ENCODE data around the gene EDARADD.
"Not testable (repeated sequence)": the region's sequence is repeated elsewhere in the genome, so short reads cannot be mapped to it uniquely, and the experiment has no call there.

EDARADD gene

GRCh38 chr1:236458996-236459395, 64.9 kb downstream of the EDARADD start:
- Histone ChIP-seq H3K9ac (ENCODE audit: low read length) (no peak overlapping the region), H2BK12ac (ENCODE audit: low read length) (no peak overlapping the region), H2AFZ (ENCODE audit: insufficient read depth, low read length, poor library complexity) (no peak overlapping the region), H4K12ac (ENCODE audit: low read depth, low read length) (no peak overlapping the region), H3K4me1 (ENCODE audit: control insufficient read depth in 1 of 2, insufficient read depth in 2 of 2, low read length in 2 of 2) (no peaks in the 10 kb centered on the region), H2AK5ac (ENCODE audit: low read length) (no peak overlapping the region), H3K27me3 (ENCODE audit: insufficient read depth, low read length) (no peaks in the 10 kb centered on the region), H3K9me3 (ENCODE audit: insufficient read depth, low read depth, low read length) (no peaks in the 10 kb centered on the region), H3K4me2 (ENCODE audit: low read length) (no peak overlapping the region), H2BK120ac (ENCODE audit: insufficient read depth, low read length, poor library complexity) (no peak overlapping the region), H3K14ac (ENCODE audit: low read length) (no peak overlapping the region), H3K79me2 (ENCODE audit: control insufficient read depth, insufficient read depth, low read length, poor library complexity) (no peaks in the 10 kb centered on the region), H3K4ac (ENCODE audit: low read depth, low read length) (no peak overlapping the region), H3K4me3 (ENCODE audit: low read depth, low read length) (no peak overlapping the region), H3K79me1 (ENCODE audit: low read length) (no peaks in the 10 kb centered on the region), H3K27ac (ENCODE audit: low read depth, low read length) (no peak overlapping the region), H3K23ac (ENCODE audit: low read length) (no peak overlapping the region), H4K91ac (ENCODE audit: low read depth, low read length) (no peak overlapping the region), H2BK5ac (ENCODE audit: low read depth, low read length, poor library complexity) (no peak overlapping the region), H3K18ac (ENCODE audit: low read length) (no peak overlapping the region), H4K8ac (ENCODE audit: low read depth, low read length) (no peak overlapping the region), H3K36me3 (ENCODE audit: control insufficient read depth in 1 of 2, insufficient read depth in 2 of 2, low read length in 2 of 2) (no peaks in the 10 kb centered on the region)
- WGBS (ENCODE audit: extremely low coverage, insufficient coverage, insufficient read length), result no CpG with 5 or more reads among the region's 4 CpGs
- DNase-seq, result no peak

DNA sequence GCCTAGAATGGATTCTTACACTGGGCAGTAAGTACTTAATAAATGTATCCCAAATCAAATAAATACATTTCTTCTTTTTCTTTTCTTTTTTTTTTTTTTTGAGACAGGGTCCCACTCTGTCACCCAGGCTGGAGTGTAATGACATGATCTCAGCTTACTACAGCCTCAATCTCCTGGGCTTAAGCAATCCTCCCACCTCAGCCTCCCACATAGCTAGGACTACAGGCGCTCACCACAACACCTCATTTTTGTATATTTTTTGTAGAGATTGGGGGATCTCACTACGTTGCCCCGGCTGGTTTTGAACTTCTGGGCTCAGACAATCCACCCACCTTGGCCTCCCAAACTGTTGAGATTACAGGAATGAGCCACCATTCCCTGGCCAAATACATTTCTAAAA, 66.0 kb downstream of the EDARADD start:
- Histone ChIP-seq H2BK12ac (ENCODE audit: low read length) (no peak overlapping the region), H3K79me2 (ENCODE audit: control insufficient read depth, insufficient read depth, low read length, poor library complexity) (no peaks in the 10 kb centered on the region), H3K36me3 (ENCODE audit: control insufficient read depth in 1 of 2, insufficient read depth in 2 of 2, low read length in 2 of 2) (no peaks in the 10 kb centered on the region), H3K27ac (ENCODE audit: low read depth, low read length) (no peak overlapping the region), H3K9me3 (ENCODE audit: insufficient read depth, low read depth, low read length) (no peaks in the 10 kb centered on the region), H3K4me3 (ENCODE audit: low read depth, low read length) (no peak overlapping the region), H2AFZ (ENCODE audit: insufficient read depth, low read length, poor library complexity) (no peak overlapping the region), H3K4me2 (ENCODE audit: low read length) (no peak overlapping the region), H3K79me1 (ENCODE audit: low read length) (no peaks in the 10 kb centered on the region), H4K91ac (ENCODE audit: low read depth, low read length) (no peak overlapping the region), H2BK120ac (ENCODE audit: insufficient read depth, low read length, poor library complexity) (no peak overlapping the region), H3K4me1 (ENCODE audit: control insufficient read depth in 1 of 2, insufficient read depth in 2 of 2, low read length in 2 of 2) (no peaks in the 10 kb centered on the region), H3K9ac (ENCODE audit: low read length) (no peak overlapping the region), H3K18ac (ENCODE audit: low read length) (no peak overlapping the region), H4K12ac (ENCODE audit: low read depth, low read length) (no peak overlapping the region), H2AK5ac (ENCODE audit: low read length) (no peak overlapping the region), H3K27me3 (ENCODE audit: insufficient read depth, low read length) (no peaks in the 10 kb centered on the region), H4K8ac (ENCODE audit: low read depth, low read length) (no peak overlapping the region), H3K14ac (ENCODE audit: low read length) (no peak overlapping the region), H3K23ac (ENCODE audit: low read length) (no peak overlapping the region), H3K4ac (ENCODE audit: low read depth, low read length) (no peak overlapping the region), H2BK5ac (ENCODE audit: low read depth, low read length, poor library complexity) (no peak overlapping the region)
- DNase-seq, result no peak
- whole genome bisulfite sequencing (ENCODE audit: extremely low coverage, insufficient coverage, insufficient read length), result no CpG with 5 or more reads among the region's 3 CpGs

DNA sequence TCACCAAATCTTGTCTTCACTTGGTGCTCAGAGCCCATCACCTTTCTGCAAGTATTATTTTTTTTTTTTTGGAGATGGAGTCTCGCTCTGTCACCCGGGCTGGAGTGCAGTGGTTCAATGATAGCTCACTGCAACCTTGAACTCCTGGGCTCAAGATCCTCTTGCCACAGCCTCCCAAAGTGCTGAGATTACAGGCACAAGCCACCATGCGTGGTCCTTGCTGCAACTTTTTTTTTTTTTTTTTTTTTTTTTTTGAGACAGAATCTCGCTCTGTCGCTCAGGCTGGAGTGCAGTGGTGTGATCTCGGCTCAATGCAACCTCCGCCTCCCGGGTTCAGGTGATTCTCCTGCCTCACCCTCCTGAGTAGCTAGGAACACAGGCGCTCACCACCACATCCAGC, 70.1 kb downstream of the EDARADD start:
- not testable (repeated sequence) for H2BK12ac ChIP-seq (ENCODE audit: low read length); H2AFZ ChIP-seq (ENCODE audit: insufficient read depth, low read length, poor library complexity); H3K9ac ChIP-seq (ENCODE audit: low read length); H3K36me3 ChIP-seq (ENCODE audit: control insufficient read depth in 1 of 2, insufficient read depth in 2 of 2, low read length in 2 of 2); H3K4me1 ChIP-seq (ENCODE audit: control insufficient read depth in 1 of 2, insufficient read depth in 2 of 2, low read length in 2 of 2); H4K8ac ChIP-seq (ENCODE audit: low read depth, low read length); H4K91ac ChIP-seq (ENCODE audit: low read depth, low read length); H3K4me2 ChIP-seq (ENCODE audit: low read length); H3K23ac ChIP-seq (ENCODE audit: low read length); H2AK5ac ChIP-seq (ENCODE audit: low read length); H3K18ac ChIP-seq (ENCODE audit: low read length); H3K79me1 ChIP-seq (ENCODE audit: low read length); H3K4ac ChIP-seq (ENCODE audit: low read depth, low read length); H4K12ac ChIP-seq (ENCODE audit: low read depth, low read length); H3K4me3 ChIP-seq (ENCODE audit: low read depth, low read length); H3K27ac ChIP-seq (ENCODE audit: low read depth, low read length); DNase-seq; H2BK120ac ChIP-seq (ENCODE audit: insufficient read depth, low read length, poor library complexity); H3K9me3 ChIP-seq (ENCODE audit: insufficient read depth, low read depth, low read length); H3K79me2 ChIP-seq (ENCODE audit: control insufficient read depth, insufficient read depth, low read length, poor library complexity); H2BK5ac ChIP-seq (ENCODE audit: low read depth, low read length, poor library complexity); H3K27me3 ChIP-seq (ENCODE audit: insufficient read depth, low read length); H3K14ac ChIP-seq (ENCODE audit: low read length)
- WGBS (ENCODE audit: extremely low coverage, insufficient coverage, insufficient read length), result no CpG with 5 or more reads among the region's 9 CpGs

- no CpG with 5 or more reads among the region's 9 CpGs for WGBS (ENCODE audit: extremely low coverage, insufficient coverage, insufficient read length)
- Histone ChIP-seq H4K91ac (ENCODE audit: low read depth, low read length) (no peak overlapping the region), H4K12ac (ENCODE audit: low read depth, low read length) (no peak overlapping the region)
These were observed 71.3 kb downstream of the EDARADD start for GRCh38 chr1:236465231-236465958.

More at GRCh38 chr1:236465231-236465958, 71.3 kb downstream of the EDARADD start:
- no peak overlapping the region for H3K14ac ChIP-seq (ENCODE audit: low read length)
- H3K9ac ChIP-seq (ENCODE audit: low read length), result no peak overlapping the region
- H2AFZ ChIP-seq (ENCODE audit: insufficient read depth, low read length, poor library complexity), result no peak overlapping the region
- no peaks in the 10 kb centered on the region for H3K79me2 ChIP-seq (ENCODE audit: control insufficient read depth, insufficient read depth, low read length, poor library complexity)
- no peaks in the 10 kb centered on the region for H3K36me3 ChIP-seq (ENCODE audit: control insufficient read depth in 1 of 2, insufficient read depth in 2 of 2, low read length in 2 of 2)
- H2BK12ac ChIP-seq (ENCODE audit: low read length), result no peak overlapping the region
- H3K27ac ChIP-seq (ENCODE audit: low read depth, low read length), result no peak overlapping the region
- H3K79me1 ChIP-seq (ENCODE audit: low read length), result no peaks in the 10 kb centered on the region
- H3K9me3 ChIP-seq (ENCODE audit: insufficient read depth, low read depth, low read length), result no peaks in the 10 kb centered on the region
- H4K8ac ChIP-seq (ENCODE audit: low read depth, low read length), result no peak overlapping the region
- no peak overlapping the region for H3K23ac ChIP-seq (ENCODE audit: low read length)
- H2AK5ac ChIP-seq (ENCODE audit: low read length), result no peak overlapping the region
- no peak for DNase-seq
- H3K4ac ChIP-seq (ENCODE audit: low read depth, low read length), result no peak overlapping the region
- H3K27me3 ChIP-seq (ENCODE audit: insufficient read depth, low read length), result no peaks in the 10 kb centered on the region
- H3K4me3 ChIP-seq (ENCODE audit: low read depth, low read length), result no peak overlapping the region
- H3K4me2 ChIP-seq (ENCODE audit: low read length), result no peak overlapping the region
- H2BK5ac ChIP-seq (ENCODE audit: low read depth, low read length, poor library complexity), result no peak overlapping the region
- no peak overlapping the region for H2BK120ac ChIP-seq (ENCODE audit: insufficient read depth, low read length, poor library complexity)
- H3K4me1 ChIP-seq (ENCODE audit: control insufficient read depth in 1 of 2, insufficient read depth in 2 of 2, low read length in 2 of 2), result no peaks in the 10 kb centered on the region
- no peak overlapping the region for H3K18ac ChIP-seq (ENCODE audit: low read length)
